Adipose tissue (tissue), 3 donors: ENCODE results near the gene ABCA2. TPM values are rescaled to one million over a fixed set of nuclear protein-coding genes. Genes with fewer than 3 reads are reported as not detected.

Source experiments
- H3K27ac ChIP-seq: one replicate; pipeline ENCODE4 v1.5.1; 2013; ENCODE audit warnings: low read depth, low read length
- whole genome bisulfite sequencing, 3 donors: extraction: QIAGEN DNeasy Blood & Tissue Kit; methylation state at CpG; one replicate each; pipeline ENCODE4 v1.1.7; 2013; 5-methylcytosine and 5-hydroxymethylcytosine counted together
- polyA plus RNA-seq, 3 donors: library from polyadenylated mRNA; stranded (reverse); fragments of 200-250 nt; gene quantifications; one replicate each; pipeline ENCODE4 v1.2.3, GENCODE V29; 2013
- donor health status: healthy with polysubstance abuse.
- donor health status: Bipolar disorder and iron deficiency.
- donor health status: healthy.

The ABCA2 gene
- polyA plus RNA-seq, result 10 to 100 TPM; 15.8 to 42.9 (median 33.1) TPM

GRCh38 chr9:137027369-137028262 lies at the start of gene ABCA2:
TSS of gene ABCA2 (minus strand) at chr9:137028237. CDS start at chr9:137028140, 97 bp downstream.
- WGBS, 3 donors, result 5 to 6% (median 5%) methylated on average over 37 to 94 of the region's 95 CpGs
- no peak within 1 kb of the TSS for H3K27ac ChIP-seq

GRCh38 chr9:137077010-137077747 lies 49.1 kb upstream of the ABCA2 start, which contains the start of gene UAP1L1:
TSS of gene UAP1L1 (plus strand) at chr9:137077517. CDS start at chr9:137077533, 16 bp downstream.
- 2 to 3% (median 3%) methylated on average over 53 to 85 of the region's 87 CpGs for WGBS, 3 donors
- H3K27ac ChIP-seq, result no peak within 1 kb of the TSS

- WGBS, 3 donors, result 64 to 76% (median 67%) methylated on average over 15 of the region's 15 CpGs
- no peak overlapping the region for H3K27ac ChIP-seq
Observed at GRCh38 chr9:137076636-137077009, 48.6 kb upstream of the ABCA2 start.

- 79 to 94% (median 84%) methylated on average over 12 of the region's 12 CpGs for WGBS, 3 donors
- H3K27ac ChIP-seq, result no peak overlapping the region
Observed at GRCh38 chr9:137075275-137075775, 47.3 kb upstream of the ABCA2 start.

GRCh38 chr9:137074657-137075274 lies 46.7 kb upstream of the ABCA2 start:
- 84 to 88% (median 86%) methylated on average over 12 of the region's 12 CpGs for WGBS, 3 donors
- H3K27ac ChIP-seq, result no peak overlapping the region

- H3K27ac ChIP-seq, result no peak overlapping the region
- WGBS, 3 donors, result 79 to 90% (median 86%) methylated on average over 8 of the region's 8 CpGs
Observed at GRCh38 chr9:137073992-137074399, 46.0 kb upstream of the ABCA2 start.

- 71 to 90% (median 88%) methylated on average over 2 of the region's 2 CpGs for WGBS, 3 donors
- no peak overlapping the region for H3K27ac ChIP-seq
Observed at GRCh38 chr9:137071282-137071681, 43.2 kb upstream of the ABCA2 start.

- no peak overlapping the region for H3K27ac ChIP-seq
- 15 to 20% (median 18%) methylated on average over 6 of the region's 6 CpGs for WGBS, 3 donors
Observed at GRCh38 chr9:137070906-137071275, 42.9 kb upstream of the ABCA2 start.

GRCh38 chr9:137070201-137070905 lies 42.3 kb upstream of the ABCA2 start, which contains the start of gene SAPCD2:
TSS of gene SAPCD2 (minus strand) at chr9:137070557. CDS start at chr9:137070460, 97 bp downstream.
- no peak within 1 kb of the TSS for H3K27ac ChIP-seq
- 0 to 1% (median 1%) methylated on average over 62 to 74 of the region's 74 CpGs for whole genome bisulfite sequencing, 3 donors

- 6 to 8% (median 7%) methylated on average over 36 to 52 of the region's 52 CpGs for WGBS, 3 donors
- no peak overlapping the region for H3K27ac ChIP-seq
Observed at GRCh38 chr9:137069508-137070091, 41.6 kb upstream of the ABCA2 start.

GRCh38 chr9:137068539-137069507 lies 40.8 kb upstream of the ABCA2 start:
- 88 to 94% (median 90%) methylated on average over 17 of the region's 17 CpGs for WGBS, 3 donors
- no peak overlapping the region for H3K27ac ChIP-seq

- H3K27ac ChIP-seq, result no peak overlapping the region
- 55 to 59% (median 57%) methylated on average over 12 of the region's 12 CpGs for WGBS, 3 donors
Observed at GRCh38 chr9:137067860-137068538, 40.0 kb upstream of the ABCA2 start.

GRCh38 chr9:137066096-137066861 lies 38.2 kb upstream of the ABCA2 start:
- no peak overlapping the region for H3K27ac ChIP-seq
- 88 to 90% (median 89%) methylated on average over 26 of the region's 26 CpGs for WGBS, 3 donors

GRCh38 chr9:137065336-137065967 lies 37.4 kb upstream of the ABCA2 start:
- H3K27ac ChIP-seq, result no peak overlapping the region
- WGBS, 3 donors, result 92 to 95% (median 95%) methylated on average over 23 of the region's 23 CpGs

GRCh38 chr9:137064880-137065164 lies 36.8 kb upstream of the ABCA2 start:
- WGBS, 3 donors, result 84 to 93% (median 84%) methylated on average over 11 to 12 of the region's 12 CpGs

More at GRCh38 chr9:137064880-137065164, 36.8 kb upstream of the ABCA2 start:
- H3K27ac ChIP-seq, result no peak overlapping the region
